PC-3 (cell line): ENCODE results near the gene PTH1R. TPM values are rescaled to one million over a fixed set of nuclear protein-coding genes. Genes with fewer than 3 reads are reported as not detected.

Experiments
- ATAC-seq: fragments of 200-7000 bp; cut with Tn5 transposase; 2 replicates; pipeline ENCODE4 v1.9.1; 2020; ENCODE audit warnings: mild to moderate bottlenecking, moderate library complexity
- BruUV-seq: library from RNA; stranded (reverse); fragments of 400-500 nt; replicated peaks from 2 replicates; lab custom pipeline; 2021; lab: Mats Ljungman, UMichigan
- CTCF ChIA-PET: fragments of 300-600 bp; sonication (Branson Sonifier 250); formaldehyde crosslinking; loops from one replicate; lab custom pipeline; 2022; ENCODE audit warnings: antibody characterized with exemption; lab: Charles Lee
- POLR2A ChIA-PET: fragments of 300-600 bp; sonication (Branson Sonifier 250); formaldehyde crosslinking; loops from one replicate; lab custom pipeline; 2022; ENCODE audit warnings: antibody characterized with exemption; ENCODE audit not compliant: unreplicated experiment; lab: Charles Lee
- DNase-seq: peaks from one replicate; pipeline ENCODE4 v3.0.0-alpha.2; 2015
- H2AFZ ChIP-seq: fragments of 300-600 bp; sonication (generic); 2 replicates; pipeline ENCODE4 v1.6.0; 2016; ENCODE audit warnings: antibody characterized with exemption, low read length
- H3F3A ChIP-seq: fragments of 300-600 bp; sonication (generic); one replicate; pipeline ENCODE4 v1.6.0; 2017; ENCODE audit warnings: antibody characterized with exemption, low read length, control low read depth, mild to moderate bottlenecking; ENCODE audit not compliant: unreplicated experiment
- H3K27ac ChIP-seq: fragments of 300-600 bp; sonication (generic); 2 replicates; pipeline ENCODE4 v1.5.1; 2016; ENCODE audit warnings: mild to moderate bottlenecking, low read length
- H3K27me3 ChIP-seq: fragments of 300-600 bp; sonication (generic); 2 replicates; pipeline ENCODE4 v1.6.1; 2016; ENCODE audit warnings: low read length, mixed read lengths
- H3K36me3 ChIP-seq: fragments of 300-600 bp; sonication (generic); 2 replicates; pipeline ENCODE4 v1.6.1; 2016; ENCODE audit warnings: low read depth, mixed run types, low read length, mixed read lengths
- H3K4me1 ChIP-seq: fragments of 300-600 bp; sonication (generic); 2 replicates; pipeline ENCODE4 v1.5.1; 2016; ENCODE audit warnings: low read length; ENCODE audit not compliant: insufficient read depth
- H3K4me2 ChIP-seq: fragments of 300-600 bp; sonication (generic); 2 replicates; pipeline ENCODE4 v1.6.0; 2016; ENCODE audit warnings: low read length
- H3K4me3 ChIP-seq: fragments of 300-600 bp; sonication (generic); 2 replicates; pipeline ENCODE4 v1.5.1; 2016; ENCODE audit warnings: mild to moderate bottlenecking, low read length, mixed read lengths
- H3K79me2 ChIP-seq: fragments of 300-600 bp; sonication (generic); 2 replicates; pipeline ENCODE4 v1.6.1; 2017; ENCODE audit warnings: low read length, mixed read lengths
- H3K9ac ChIP-seq: fragments of 300-600 bp; sonication (generic); 2 replicates; pipeline ENCODE4 v1.6.0; 2016; ENCODE audit warnings: mild to moderate bottlenecking, low read length
- H3K9me2 ChIP-seq: fragments of 300-600 bp; sonication (generic); replicated peaks from 2 replicates; pipeline ENCODE4 v1.6.1; 2016; ENCODE audit warnings: mixed run types, low read length, mixed read lengths
- H3K9me3 ChIP-seq: fragments of 300-600 bp; sonication (generic); 2 replicates; pipeline ENCODE4 v1.6.1; 2016; ENCODE audit warnings: low read length, mixed read lengths
- H4K20me1 ChIP-seq: fragments of 300-600 bp; sonication (generic); 2 replicates; pipeline ENCODE4 v1.6.1; 2016; ENCODE audit warnings: low read length, mixed read lengths
- EZH2 ChIP-seq: fragments of 300-600 bp; sonication (generic); IDR thresholded peaks from one replicate; pipeline ENCODE4 v1.6.1; 2017; ENCODE audit warnings: antibody characterized with exemption, mild to moderate bottlenecking, low read length; ENCODE audit not compliant: unreplicated experiment
- EZH2phosphoT487 ChIP-seq: fragments of 300-600 bp; sonication (generic); IDR thresholded peaks from 2 replicates; pipeline ENCODE4 v1.6.1; 2018; ENCODE audit warnings: mild to moderate bottlenecking, antibody characterized with exemption, low read length, borderline replicate concordance
- intact Hi-C: fragments of 100-400 bp; cut with micrococcal nuclease; formaldehyde crosslinking; loops from 2 replicates; pipeline ENCODE4 v1.9.0; 2023
- total RNA-seq: library from RNA; depleted of rRNA; stranded (reverse); fragments of >200 nt; gene quantifications from 2 replicates; pipeline ENCODE4 v1.2.3, GENCODE V29; 2014
- TF ChIP-seq, protein P1 (sequence below): fragments of 300-600 bp; sonication (generic); conservative IDR thresholded peaks from 2 replicates; pipeline ENCODE4 v1.5.1; 2017; ENCODE audit warnings: antibody characterized with exemption, low read depth, mild to moderate bottlenecking, low read length

Gene PTH1R
- total RNA-seq, 1 experiment from 2014 or later: not detected

DNA sequence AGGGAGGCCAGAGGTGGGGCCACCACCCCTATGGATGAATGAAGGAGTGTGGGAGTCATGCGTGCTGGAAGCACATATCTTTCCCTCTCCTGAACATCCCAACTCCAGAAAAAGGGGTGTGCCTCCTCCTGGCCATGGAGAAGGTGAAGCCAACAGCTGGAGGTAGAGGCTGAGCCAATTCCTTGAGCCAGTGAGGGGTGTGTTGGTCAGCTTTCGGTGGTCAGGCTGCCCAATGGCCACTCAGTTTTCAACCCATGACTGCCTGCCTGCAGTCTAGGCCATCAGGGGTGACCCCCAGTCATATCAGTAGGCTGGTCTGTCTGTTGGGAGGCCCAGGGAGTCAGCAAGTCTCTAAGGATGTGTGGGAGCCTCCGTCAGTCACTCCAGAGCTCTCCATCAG lies 13.6 kb downstream of the PTH1R start:
- no peak for TF ChIP-seq EZH2phosphoT487
- no peak for TF ChIP-seq EZH2
- TF ChIP-seq, protein P1, sequence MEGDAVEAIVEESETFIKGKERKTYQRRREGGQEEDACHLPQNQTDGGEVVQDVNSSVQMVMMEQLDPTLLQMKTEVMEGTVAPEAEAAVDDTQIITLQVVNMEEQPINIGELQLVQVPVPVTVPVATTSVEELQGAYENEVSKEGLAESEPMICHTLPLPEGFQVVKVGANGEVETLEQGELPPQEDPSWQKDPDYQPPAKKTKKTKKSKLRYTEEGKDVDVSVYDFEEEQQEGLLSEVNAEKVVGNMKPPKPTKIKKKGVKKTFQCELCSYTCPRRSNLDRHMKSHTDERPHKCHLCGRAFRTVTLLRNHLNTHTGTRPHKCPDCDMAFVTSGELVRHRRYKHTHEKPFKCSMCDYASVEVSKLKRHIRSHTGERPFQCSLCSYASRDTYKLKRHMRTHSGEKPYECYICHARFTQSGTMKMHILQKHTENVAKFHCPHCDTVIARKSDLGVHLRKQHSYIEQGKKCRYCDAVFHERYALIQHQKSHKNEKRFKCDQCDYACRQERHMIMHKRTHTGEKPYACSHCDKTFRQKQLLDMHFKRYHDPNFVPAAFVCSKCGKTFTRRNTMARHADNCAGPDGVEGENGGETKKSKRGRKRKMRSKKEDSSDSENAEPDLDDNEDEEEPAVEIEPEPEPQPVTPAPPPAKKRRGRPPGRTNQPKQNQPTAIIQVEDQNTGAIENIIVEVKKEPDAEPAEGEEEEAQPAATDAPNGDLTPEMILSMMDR: no peak
- ChIA-PET CTCF (no interaction called here), POLR2A (no interaction called here)
- Histone ChIP-seq H3F3A (no peaks in the 10 kb centered on the region), H4K20me1 (no peaks in the 10 kb centered on the region), H3K36me3 (no peaks in the 10 kb centered on the region), H3K27ac (no peak overlapping the region), H3K4me2 (no peak overlapping the region), H3K4me3 (no peak overlapping the region), H3K27me3 (no peaks in the 10 kb centered on the region), H3K9me2 (no peaks in the 10 kb centered on the region), H3K9me3 (no peaks in the 10 kb centered on the region), H3K9ac (no peak overlapping the region), H3K4me1 (peaks cover 4% of the 10 kb centered on the region; the same call in 1 of the 2 replicates), H2AFZ (no peak overlapping the region), H3K79me2 (no peaks in the 10 kb centered on the region)
- intact Hi-C loops: no loop called here
- no TSS peak for BruUV-seq
- no peak for DNase-seq
- ATAC-seq: no peak

DNA sequence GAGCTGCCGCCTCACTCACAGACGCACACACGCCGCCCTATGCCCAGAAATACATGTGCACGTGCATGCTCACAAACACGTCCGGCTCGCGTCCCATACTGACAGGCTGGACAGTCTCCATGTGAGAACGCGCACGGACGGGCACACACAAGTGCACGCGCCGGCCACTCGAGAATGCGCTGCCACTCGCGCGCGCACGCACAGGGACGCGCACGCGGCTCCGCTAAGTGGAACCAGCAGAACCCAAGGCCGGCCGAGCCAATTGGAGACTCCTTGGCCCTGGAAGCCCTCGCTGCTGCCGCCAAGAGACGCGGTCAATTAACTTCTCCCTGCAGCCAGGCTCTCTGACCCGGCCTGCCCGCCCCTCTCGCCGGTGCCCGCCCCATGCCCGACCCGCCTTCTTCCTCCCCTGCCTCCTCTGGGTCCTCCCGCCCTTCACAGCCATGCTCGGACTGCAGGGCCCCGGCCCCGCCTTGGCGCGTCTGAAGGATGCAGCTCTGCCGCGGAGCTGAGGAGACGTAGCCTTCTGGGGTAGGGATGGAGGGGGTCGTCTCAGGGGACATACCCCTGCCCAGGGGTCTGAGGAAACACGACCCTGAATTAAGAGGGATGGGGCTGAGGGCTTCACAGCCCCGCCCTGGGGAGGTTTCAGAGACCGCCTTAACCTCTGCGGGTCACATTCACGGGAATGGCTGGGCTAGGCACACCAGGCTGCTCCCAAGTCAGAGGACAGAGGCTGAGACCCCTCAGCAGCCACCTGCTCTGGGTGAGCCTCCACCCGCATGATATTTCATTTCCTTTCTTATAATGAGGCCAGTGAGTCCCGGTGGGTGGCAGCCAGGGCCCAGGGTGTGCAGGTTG lies 15.0 kb downstream of the PTH1R start:
- Histone ChIP-seq H3K27me3 (no peaks in the 10 kb centered on the region), H3F3A (no peaks in the 10 kb centered on the region), H2AFZ (peak overlapping the region; percentile 87), H3K36me3 (no peaks in the 10 kb centered on the region), H3K4me3 (peak overlapping the region; percentile 63), H3K4me1 (peaks cover 4% of the 10 kb centered on the region; the same call in 1 of the 2 replicates), H3K9me3 (no peaks in the 10 kb centered on the region), H3K4me2 (peak overlapping the region; percentile 88), H3K9ac (no peak overlapping the region), H4K20me1 (no peaks in the 10 kb centered on the region), H3K9me2 (no peaks in the 10 kb centered on the region), H3K79me2 (no peaks in the 10 kb centered on the region), H3K27ac (no peak overlapping the region)
- POLR2A ChIA-PET: interaction anchor here (0.6 kb wide), 1 partner anchor 489 kb away, joined by 3 read pairs; no protein-coding TSS in a partner anchor
- intact Hi-C loops: no loop called here
- BruUV-seq: no TSS peak
- peak; percentile 82 for ATAC-seq
- DNase-seq: peak; percentile 54
- CTCF ChIA-PET: interaction anchor here (0.6 kb wide), 1 partner anchor 11 kb away, joined by 3 read pairs; no protein-coding TSS in a partner anchor
- TF ChIP-seq EZH2phosphoT487 (no peak), EZH2 (no peak)
- TF ChIP-seq, protein P1: no peak
